ENCODE measurements around the gene SYNPO2L.
"Not testable (repeated sequence)": the region's sequence is repeated elsewhere in the genome, so short reads cannot be mapped to it uniquely, and the experiment has no call there.

Gene SYNPO2L

GRCh38 chr10:73655990-73656298 is at the start of gene SYNPO2L:
Gene SYNPO2L, minus strand, starts transcription at chr10:73656029. Its CDS starts 107 bp downstream, at chr10:73655922.
- DNase-seq = no peak

GRCh38 chr10:73703924-73704323 is 48.1 kb upstream of the SYNPO2L start:
- DNase-seq = not testable (repeated sequence)

- DNase-seq = not testable (repeated sequence)
Measured at GRCh38 chr10:73698819-73699218, 43.0 kb upstream of the SYNPO2L start.

- DNase-seq = not testable (repeated sequence)
Measured at GRCh38 chr10:73697675-73698159, 41.9 kb upstream of the SYNPO2L start, which contains the start of gene AGAP5. Gene AGAP5, minus strand, starts transcription at chr10:73698109. Its CDS starts 354 bp downstream, at chr10:73697755.

GRCh38 chr10:73695302-73695701 is 39.5 kb upstream of the SYNPO2L start:
- not testable (repeated sequence) for DNase-seq

GRCh38 chr10:73690755-73691154 is 34.9 kb upstream of the SYNPO2L start:
- not testable (repeated sequence) for DNase-seq

GRCh38 chr10:73689596-73689995 is 33.8 kb upstream of the SYNPO2L start:
- DNase-seq = not testable (repeated sequence)

- not testable (repeated sequence) for DNase-seq
Measured at GRCh38 chr10:73687641-73688040, 31.8 kb upstream of the SYNPO2L start.

- DNase-seq = not testable (repeated sequence)
Measured at GRCh38 chr10:73674546-73674945, 18.7 kb upstream of the SYNPO2L start.

- DNase-seq = not testable (repeated sequence)
Measured at GRCh38 chr10:73668378-73668777, 12.5 kb upstream of the SYNPO2L start.

GRCh38 chr10:73666153-73666809 is 10.5 kb upstream of the SYNPO2L start:
- not testable (repeated sequence) for DNase-seq

GRCh38 chr10:73665581-73665980 is 9.8 kb upstream of the SYNPO2L start:
- not testable (repeated sequence) for DNase-seq

GRCh38 chr10:73664156-73665040 is 8.6 kb upstream of the SYNPO2L start:
- DNase-seq = not testable (repeated sequence)

GRCh38 chr10:73663621-73664020 is 7.8 kb upstream of the SYNPO2L start:
- not testable (repeated sequence) for DNase-seq

- not testable (repeated sequence) for DNase-seq
Measured at GRCh38 chr10:73662705-73663104, 6.9 kb upstream of the SYNPO2L start.

- DNase-seq = no peak
Measured at GRCh38 chr10:73655257-73655989, 406 bp downstream of the SYNPO2L start.

- no peak for DNase-seq
Measured at GRCh38 chr10:73653701-73654100, 2.1 kb downstream of the SYNPO2L start.

GRCh38 chr10:73653195-73653594 is 2.6 kb downstream of the SYNPO2L start:
- no peak for DNase-seq

- DNase-seq = no peak
Measured at GRCh38 chr10:73650537-73651331, 5.1 kb downstream of the SYNPO2L start.

GRCh38 chr10:73649876-73650536 is 5.8 kb downstream of the SYNPO2L start:
- DNase-seq = no peak

GRCh38 chr10:73648975-73649829 is 6.6 kb downstream of the SYNPO2L start:
- DNase-seq = no peak

Data from COR-L47 (cell line).